OCI-M2 (cell line): ENCODE results near the gene PRUNE2.

Source experiments
- DNase-seq: peaks from one replicate; lab custom pipeline; 2025; ENCODE audit not compliant: unreplicated experiment; lab: John Stamatoyannopoulos, UW

Gene PRUNE2

GRCh38 chr9:76662476-76663281, 243.2 kb downstream of the PRUNE2 start:
- DNase-seq = no peak

DNA sequence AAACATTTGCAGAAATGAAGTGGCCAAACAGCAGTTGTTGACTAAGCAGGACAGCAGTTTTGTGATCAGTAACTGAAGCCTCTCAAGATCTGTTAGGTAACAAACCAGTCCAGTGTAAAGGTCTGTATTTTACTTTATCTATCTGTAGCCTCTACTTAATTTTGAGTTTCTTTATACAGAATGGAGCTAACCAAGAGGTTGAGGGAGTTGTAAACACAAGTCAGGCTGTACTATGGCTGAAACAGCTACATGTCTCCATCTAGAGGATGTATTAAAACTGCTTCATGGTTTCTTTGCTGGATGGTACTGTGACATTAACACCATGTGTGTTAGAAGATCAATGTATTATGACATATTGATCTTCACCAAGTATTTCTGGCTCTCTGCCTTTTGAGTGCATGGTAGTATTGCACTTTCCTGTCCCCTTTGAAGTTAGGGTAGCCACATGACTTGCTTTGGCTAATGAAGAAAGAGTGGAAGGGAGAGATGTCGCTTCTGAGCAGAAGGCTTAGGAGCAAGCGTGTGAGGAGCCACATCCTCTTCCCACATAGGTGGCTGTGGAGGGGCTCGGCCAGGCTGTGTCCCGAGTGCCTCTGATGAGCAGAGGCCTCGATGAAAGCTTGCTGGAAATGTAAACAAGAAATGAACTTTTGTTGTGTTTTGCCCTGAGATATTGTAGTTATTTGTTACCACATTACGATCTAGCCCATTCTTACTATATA, 247.2 kb downstream of the PRUNE2 start:
- DNase-seq = peak; percentile 8

DNA sequence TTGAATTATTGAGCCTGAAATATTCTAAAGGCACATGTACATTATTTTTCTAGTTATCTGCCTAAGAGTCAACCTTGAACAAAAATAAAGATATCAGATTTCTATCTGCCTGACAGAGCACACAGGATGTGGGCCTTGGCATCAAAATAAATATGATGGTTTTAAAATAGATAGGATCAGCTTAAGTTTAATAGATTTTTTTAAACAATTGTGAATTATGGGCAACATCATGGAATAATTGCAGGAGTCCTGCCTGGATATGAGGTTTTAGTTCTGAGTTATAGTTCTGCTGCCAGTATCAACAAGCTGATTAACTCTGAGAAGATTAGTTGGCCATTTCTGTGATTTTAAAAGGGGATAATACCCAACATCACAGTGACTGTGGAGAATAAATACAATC, 248.6 kb downstream of the PRUNE2 start:
- no peak for DNase-seq

DNA sequence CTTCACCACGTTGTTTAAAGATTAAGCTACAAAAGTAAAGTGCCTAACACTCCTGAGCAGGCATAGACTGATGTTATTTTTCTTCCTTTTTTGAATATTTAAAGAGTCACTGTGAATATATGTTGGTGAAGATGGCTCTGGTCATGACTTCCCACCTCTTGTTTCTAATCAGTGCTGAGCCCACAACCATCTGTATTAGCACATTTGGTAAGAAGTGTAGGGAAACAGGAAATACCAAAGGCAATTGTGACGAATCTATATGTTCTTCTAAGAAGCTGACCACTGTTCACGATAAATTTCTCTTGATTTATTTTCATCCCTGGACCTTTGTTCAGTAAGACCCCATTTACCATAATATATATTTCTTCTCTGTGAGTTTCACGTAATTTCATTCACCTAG, 249.9 kb downstream of the PRUNE2 start:
- DNase-seq = no peak

- peak; percentile 4 for DNase-seq
These were observed 250.8 kb downstream of the PRUNE2 start for GRCh38 chr9:76655121-76655541.

- DNase-seq = no peak
These were observed 251.3 kb downstream of the PRUNE2 start for GRCh38 chr9:76654575-76654974.

- no peak for DNase-seq
These were observed 251.9 kb downstream of the PRUNE2 start for GRCh38 chr9:76654051-76654461.

DNA sequence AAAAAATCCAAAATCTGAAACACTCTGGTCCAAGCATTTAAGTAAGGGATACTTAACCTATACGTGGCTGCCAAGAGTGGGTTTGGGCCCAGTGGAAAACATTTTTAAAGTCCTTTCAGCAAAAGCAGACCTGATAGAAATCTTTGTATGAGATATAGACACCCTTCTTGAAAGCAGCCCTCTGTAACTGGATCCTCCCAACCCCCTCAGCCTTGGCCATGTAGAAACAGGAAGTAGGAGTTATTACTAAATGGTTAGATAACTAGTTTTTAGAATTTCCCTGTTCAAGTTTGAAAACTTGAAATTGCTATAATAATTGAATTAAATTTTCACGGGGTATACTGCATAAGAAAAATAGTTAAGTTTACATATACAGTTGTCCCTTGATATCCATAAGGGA, 253.0 kb downstream of the PRUNE2 start:
- DNase-seq = no peak

DNA sequence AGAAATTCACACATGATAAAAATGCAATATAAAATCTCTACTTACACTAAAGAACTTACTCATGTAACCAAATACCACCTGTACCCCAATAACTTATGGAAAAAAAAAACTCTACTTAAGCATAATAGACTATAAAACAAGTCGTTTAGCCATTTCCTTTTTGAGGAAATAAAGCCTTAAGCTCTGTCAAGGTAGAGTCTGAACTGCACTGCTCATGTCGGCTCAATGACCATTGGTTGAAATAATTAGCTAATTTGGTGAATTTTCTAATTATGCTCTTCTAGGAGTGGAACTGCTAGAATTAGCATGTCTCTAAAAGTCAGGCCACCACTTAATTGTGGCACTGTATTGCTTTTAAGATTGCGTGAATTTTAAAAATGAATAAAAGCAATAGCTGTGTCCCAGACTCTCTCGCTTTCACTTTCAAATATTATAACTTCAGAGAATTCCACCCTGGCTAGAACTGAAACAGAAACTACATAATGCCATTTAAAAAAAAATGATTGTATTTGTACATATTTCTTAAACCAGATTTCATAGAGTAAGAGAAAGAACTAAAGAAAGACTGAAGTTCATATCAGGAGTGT, 254.7 kb downstream of the PRUNE2 start:
- no peak for DNase-seq

- DNase-seq = no peak
These were observed 255.2 kb downstream of the PRUNE2 start for GRCh38 chr9:76650692-76651091.

GRCh38 chr9:76649894-76650293, 256.0 kb downstream of the PRUNE2 start:
- no peak for DNase-seq

DNA sequence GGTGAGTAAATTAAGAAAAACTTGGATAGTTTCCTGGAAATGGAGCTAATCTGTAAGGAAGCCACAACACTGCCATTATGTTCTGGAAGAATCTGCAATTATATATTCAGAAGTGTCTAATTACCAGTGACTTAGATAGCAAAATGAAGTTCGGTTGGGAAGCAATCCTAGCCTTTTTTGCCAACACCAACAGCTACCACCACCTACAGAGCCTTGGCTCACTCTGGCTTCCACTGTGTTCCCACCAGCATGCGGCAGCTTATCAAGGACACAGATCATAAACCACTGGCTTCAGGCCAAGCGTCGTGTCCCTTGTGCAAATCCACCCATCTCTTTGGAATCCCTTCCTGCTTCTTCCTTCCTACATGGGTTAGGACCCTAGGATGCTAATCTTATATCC, 259.7 kb downstream of the PRUNE2 start:
- DNase-seq = no peak

DNA sequence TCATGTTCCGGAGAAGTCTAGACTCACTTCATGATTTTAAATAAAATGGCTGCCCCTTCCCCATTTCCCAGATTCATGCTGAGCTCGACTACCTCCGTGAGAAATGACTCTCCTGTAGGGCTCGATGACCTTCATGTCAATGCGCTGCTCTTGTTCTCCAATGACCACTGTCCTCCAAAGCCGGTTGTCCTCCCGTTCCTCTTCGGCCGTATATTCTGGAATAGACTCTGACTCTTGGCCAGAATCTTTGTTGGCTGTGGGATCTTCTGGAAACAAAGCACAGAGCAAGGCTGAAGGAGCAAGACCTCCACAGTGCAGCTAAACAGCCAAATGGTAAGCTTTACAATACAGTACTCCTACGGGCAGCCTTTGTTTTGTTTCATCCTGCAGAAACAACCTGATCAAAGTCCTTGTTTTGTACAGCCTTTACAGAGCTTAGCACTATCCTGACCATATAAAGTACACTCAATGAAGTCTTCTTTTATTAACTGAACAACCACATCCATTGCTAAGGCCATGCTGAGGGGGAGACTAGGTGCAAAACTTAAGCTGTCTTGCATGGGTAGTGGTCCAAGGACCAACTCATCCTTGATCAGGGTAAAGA, 261.2 kb downstream of the PRUNE2 start:
- DNase-seq = no peak

- no peak for DNase-seq
These were observed 261.7 kb downstream of the PRUNE2 start for GRCh38 chr9:76644171-76644570.

DNA sequence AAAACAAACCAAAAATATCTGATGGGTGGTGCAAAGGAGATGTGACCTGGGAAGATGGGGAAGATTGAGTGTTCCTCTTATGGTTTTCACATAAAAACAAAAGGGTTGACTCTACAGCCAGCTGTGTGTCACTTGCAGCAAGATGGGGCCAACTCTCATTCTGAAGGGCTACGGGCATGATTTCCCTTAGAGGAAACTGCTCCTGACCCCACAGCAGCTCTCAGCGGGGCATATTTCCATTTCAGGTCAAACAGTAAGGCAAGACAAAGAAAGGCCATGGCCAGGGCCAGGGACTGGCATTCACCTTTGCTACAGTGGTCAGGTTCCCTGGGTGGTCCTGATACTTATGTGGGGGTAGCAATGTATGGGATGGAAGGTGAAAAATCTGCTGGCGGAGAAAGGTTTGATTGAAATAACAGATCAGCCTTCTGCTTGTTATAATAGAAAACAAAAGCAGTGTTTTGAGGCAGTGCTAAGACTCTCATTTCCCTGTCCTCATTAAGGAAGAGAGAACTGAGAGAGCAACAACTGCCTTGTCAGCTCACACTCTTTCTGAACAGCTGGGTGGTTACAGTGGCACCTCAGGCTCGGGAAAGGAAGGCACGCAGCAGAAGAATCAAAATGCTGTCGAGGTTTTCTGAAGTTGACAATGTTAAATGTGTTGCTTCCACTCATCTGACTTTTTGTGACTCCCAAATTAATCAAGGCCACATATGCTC, 262.4 kb downstream of the PRUNE2 start:
- DNase-seq = no peak

DNA sequence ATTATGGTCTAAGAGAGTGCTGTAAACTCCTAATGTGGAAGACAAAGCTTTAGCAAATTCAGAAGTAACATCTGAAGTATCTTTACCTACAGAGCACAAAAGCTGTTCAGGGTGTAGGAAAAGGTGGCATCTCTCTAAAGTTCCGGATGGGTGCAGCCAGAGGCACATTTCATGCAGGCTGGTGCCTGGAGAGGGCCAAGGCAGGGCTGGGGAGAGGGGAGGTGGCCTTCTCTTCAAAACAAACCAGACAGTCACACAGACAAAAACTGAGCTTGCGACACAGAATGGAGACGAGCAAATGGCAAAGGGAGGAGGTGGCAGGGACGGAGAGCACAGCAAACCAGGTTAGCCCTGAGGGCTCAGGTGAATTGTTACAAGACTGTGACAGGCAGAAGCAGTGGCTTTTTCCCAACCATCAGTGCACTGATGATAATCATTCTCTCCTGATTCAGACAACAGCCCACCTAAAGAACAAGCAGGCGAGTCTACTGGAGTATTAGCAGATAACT, 263.2 kb downstream of the PRUNE2 start:
- no peak for DNase-seq

GRCh38 chr9:76642074-76642473, 263.8 kb downstream of the PRUNE2 start:
- no peak for DNase-seq

GRCh38 chr9:76638001-76638400, 267.9 kb downstream of the PRUNE2 start:
- no peak for DNase-seq

GRCh38 chr9:76637416-76637815, 268.5 kb downstream of the PRUNE2 start:
- no peak for DNase-seq

- no peak for DNase-seq
These were observed 271.4 kb downstream of the PRUNE2 start for GRCh38 chr9:76634356-76635054.
